HepG2 (cell line): ENCODE measurements around the gene WARS2.

Experiments used
- FOXA1 ChIP-seq, 2 experiments: fragments of 450-650 bp in 1 of 2; sonication (generic) in 1 of 2; formaldehyde crosslinking in 1 of 2; IDR thresholded peaks; 2 replicates each; pipeline versions ENCODE4 v1.4.0 to v1.6.1; 2016 to 2020; ENCODE audit warnings: missing genetic modification reagents in 1 of 2
- GRHL1 ChIP-seq: sonication (generic); formaldehyde crosslinking; conservative IDR thresholded peaks from 2 replicates; pipeline ENCODE4 v1.8.0; 2022; ENCODE audit warnings: missing genetic modification reagents
- NFYB ChIP-seq: sonication (generic); formaldehyde crosslinking; IDR thresholded peaks from 2 replicates; pipeline ENCODE4 v1.4.0; 2020; ENCODE audit warnings: missing genetic modification reagents
- XBP1 ChIP-seq: sonication (generic); formaldehyde crosslinking; IDR thresholded peaks from 2 replicates; pipeline ENCODE4 v1.5.0; 2020; ENCODE audit warnings: missing genetic modification reagents

GRCh38 chr1:119114786-119115185, 25.7 kb downstream of the WARS2 start:
- no peak for TF ChIP-seq GRHL1
- no peak for TF ChIP-seq XBP1 (CRISPR knock-in tag)
- no peak for TF ChIP-seq NFYB (CRISPR knock-in tag)
- no peak for TF ChIP-seq FOXA1 (IDR thresholded peaks at IDR 0.05)
- TF ChIP-seq FOXA1 (CRISPR knock-in tag; IDR thresholded peaks at IDR 0.05) = no peak
